Fibroblast of villous mesenchyme (primary cell): Measurements from ENCODE around the gene IRAK2. TPM values are rescaled to one million over a fixed set of nuclear protein-coding genes. Genes with fewer than 3 reads are reported as not detected.

Source experiments
- DNase-seq: peaks from one replicate; pipeline ENCODE4 v3.0.0-alpha.2; 2010; ENCODE audit warnings: low read depth
- H3K4me3 ChIP-seq: 2 replicates; pipeline ENCODE4 v1.5.1; 2011; ENCODE audit warnings: low read depth, mild to moderate bottlenecking, low read length
- CTCF ChIP-seq: IDR thresholded peaks from 2 replicates; pipeline ENCODE4 v1.5.1; 2012; ENCODE audit warnings: low read depth, mild to moderate bottlenecking, low read length; ENCODE audit not compliant: insufficient read depth
- total RNA-seq: library from RNA; depleted of rRNA; stranded (reverse); fragments of >200 nt; gene quantifications from 2 replicates; pipeline ENCODE4 v1.2.3, GENCODE V29; 2012

The IRAK2 gene
- total RNA-seq = 3.2 and 8.2 TPM in 2 replicates

- TF ChIP-seq CTCF = peak; percentile 58
- H3K4me3 ChIP-seq = peak within 1 kb of the TSS; percentile 86
- DNase-seq = peak; percentile 54
Measured at GRCh38 chr3:10164546-10165393, at the start of gene IRAK2. Gene IRAK2, plus strand, starts transcription at chr3:10164919. Its CDS starts 36 bp downstream, at chr3:10164955.

- TF ChIP-seq CTCF = no peak
- DNase-seq = peak; percentile 97
- peak within 1 kb of the TSS; percentile 95 for H3K4me3 ChIP-seq
Measured at GRCh38 chr3:10115326-10116137, 49.2 kb upstream of the IRAK2 start, which contains the start of gene BRK1. Gene BRK1, plus strand, starts transcription at chr3:10115675. Its CDS starts 27 bp downstream, at chr3:10115702.

GRCh38 chr3:10116138-10116460 lies 48.6 kb upstream of the IRAK2 start:
- no peak for TF ChIP-seq CTCF
- DNase-seq = peak; percentile 59
- peak overlapping the region; percentile 95 for H3K4me3 ChIP-seq

GRCh38 chr3:10116928-10117327 lies 47.8 kb upstream of the IRAK2 start:
- no peak for DNase-seq
- no peak overlapping the region for H3K4me3 ChIP-seq
- no peak for TF ChIP-seq CTCF

- DNase-seq = no peak
- H3K4me3 ChIP-seq = no peak overlapping the region
- no peak for TF ChIP-seq CTCF
Measured at GRCh38 chr3:10119376-10119775, 45.3 kb upstream of the IRAK2 start.

- no peak for TF ChIP-seq CTCF
- H3K4me3 ChIP-seq = no peak overlapping the region
- no peak for DNase-seq
Measured at GRCh38 chr3:10121064-10121463, 43.7 kb upstream of the IRAK2 start.
